ENCODE data around the gene MTHFD1L. TPM values are rescaled to one million over a fixed set of nuclear protein-coding genes. Genes with fewer than 3 reads are reported as not detected.
"Not testable (repeated sequence)": the region's sequence is repeated elsewhere in the genome, so short reads cannot be mapped to it uniquely, and the experiment has no call there.

The MTHFD1L gene
- total RNA-seq, 3 donors from 2014 or later = 170 to 193 (median 190) TPM

DNA sequence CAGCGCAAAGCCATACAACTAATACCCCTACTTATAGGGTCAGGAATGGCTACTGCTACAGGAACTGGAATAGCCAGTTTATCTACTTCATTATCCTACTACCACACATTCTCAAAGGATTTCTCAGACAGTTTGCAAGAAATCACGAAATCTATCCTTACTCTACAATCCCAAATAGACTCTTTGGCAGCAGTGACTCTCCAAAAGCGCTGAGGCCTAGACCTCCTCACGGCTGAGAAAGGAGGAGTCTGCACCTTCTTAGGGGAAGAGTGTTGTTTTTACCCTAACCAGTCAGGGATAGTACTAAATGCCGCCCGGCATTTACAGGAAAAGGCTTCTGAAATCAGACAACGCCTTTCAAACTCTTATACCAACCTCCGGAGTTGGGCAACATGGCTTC lies 10.3 kb upstream of the MTHFD1L start:
- H3K36me3 Mint-ChIP-seq (ENCODE audit: insufficient read depth); DNase-seq; ATAC-seq; H3K27me3 Mint-ChIP-seq (ENCODE audit: low read depth); H3K4me1 Mint-ChIP-seq (ENCODE audit: low read depth); H3K9me3 Mint-ChIP-seq; H3K4me3 Mint-ChIP-seq: not testable (repeated sequence)

GRCh38 chr6:150857062-150857944 lies 8.2 kb upstream of the MTHFD1L start:
- H3K36me3 Mint-ChIP-seq (ENCODE audit: insufficient read depth) = no peaks in the 10 kb centered on the region
- H3K4me3 Mint-ChIP-seq = no peak overlapping the region
- no peaks in the 10 kb centered on the region for H3K9me3 Mint-ChIP-seq
- H3K27me3 Mint-ChIP-seq (ENCODE audit: low read depth) = peaks cover 8% of the 10 kb centered on the region
- H3K4me1 Mint-ChIP-seq (ENCODE audit: low read depth) = no peaks in the 10 kb centered on the region
- DNase-seq (no peak), ATAC-seq (no peak)

DNA sequence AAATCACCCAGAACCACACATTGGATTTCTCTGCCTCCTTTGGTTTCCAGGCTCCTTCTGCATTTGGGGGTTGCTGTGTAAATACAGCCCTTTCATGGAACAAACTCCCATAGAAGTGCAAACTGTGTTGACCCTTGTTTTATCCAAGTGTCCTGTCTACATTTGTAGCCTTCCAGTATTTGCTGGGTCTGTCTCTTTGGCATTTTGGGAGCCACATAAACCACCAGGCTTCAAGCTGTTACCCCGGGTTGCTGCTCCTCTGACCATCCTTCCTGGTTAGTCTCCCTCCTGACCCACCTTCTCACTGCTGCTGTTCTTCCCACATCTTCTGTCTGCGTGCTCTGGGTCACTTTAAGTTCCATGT lies 7.6 kb upstream of the MTHFD1L start:
- H3K27me3 Mint-ChIP-seq (ENCODE audit: low read depth) = peaks cover 14% of the 10 kb centered on the region
- no peak overlapping the region for H3K4me3 Mint-ChIP-seq
- H3K36me3 Mint-ChIP-seq (ENCODE audit: insufficient read depth) = no peaks in the 10 kb centered on the region
- ATAC-seq (no peak), DNase-seq (no peak)
- H3K4me1 Mint-ChIP-seq (ENCODE audit: low read depth) = no peaks in the 10 kb centered on the region
- H3K9me3 Mint-ChIP-seq = no peaks in the 10 kb centered on the region

DNA sequence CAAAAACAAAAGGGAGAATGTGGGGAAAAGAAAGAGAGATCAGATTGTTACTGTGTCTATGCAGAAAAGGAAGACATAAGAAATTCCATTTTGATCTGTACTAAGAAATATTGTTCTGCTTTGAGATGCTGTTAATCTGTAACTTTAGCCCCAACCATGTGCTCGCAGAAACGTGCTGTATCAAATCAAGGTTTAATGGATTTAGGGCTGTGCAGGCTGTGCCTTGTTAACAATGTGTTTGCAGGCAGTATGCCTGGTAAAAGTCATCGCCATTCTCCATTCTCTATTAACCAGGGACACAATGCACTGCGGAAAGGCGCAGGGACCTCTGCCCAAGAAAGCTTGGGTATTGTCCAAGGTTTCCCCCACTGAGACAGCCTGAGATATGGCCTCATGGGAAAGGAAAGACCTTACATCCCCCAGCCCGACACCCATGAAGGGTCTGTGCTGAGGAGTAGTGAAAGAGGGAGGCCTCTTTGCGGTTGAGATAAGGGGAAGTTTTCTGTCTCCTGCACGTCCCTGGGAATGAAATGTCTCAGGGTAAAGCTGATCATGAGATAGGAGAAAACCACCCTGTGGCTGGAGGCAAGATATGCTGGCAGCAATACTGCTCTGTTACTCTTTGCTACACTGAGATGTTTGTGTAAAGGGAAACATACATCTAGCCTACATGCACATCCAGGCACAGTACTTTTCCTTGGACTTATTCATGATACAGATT lies 3.9 kb upstream of the MTHFD1L start:
- H3K4me1 Mint-ChIP-seq (ENCODE audit: low read depth); H3K4me3 Mint-ChIP-seq; H3K36me3 Mint-ChIP-seq (ENCODE audit: insufficient read depth); ATAC-seq; H3K9me3 Mint-ChIP-seq; DNase-seq: not testable (repeated sequence)
- peaks cover 18% of the 10 kb centered on the region for H3K27me3 Mint-ChIP-seq (ENCODE audit: low read depth)

GRCh38 chr6:150863213-150863928 lies 2.1 kb upstream of the MTHFD1L start:
- Mint-ChIP-seq H3K4me1 (ENCODE audit: low read depth) (peaks cover 10% of the 10 kb centered on the region), H3K27me3 (ENCODE audit: low read depth) (peaks cover 18% of the 10 kb centered on the region), H3K9me3 (no peaks in the 10 kb centered on the region), H3K36me3 (ENCODE audit: insufficient read depth) (peaks cover 7% of the 10 kb centered on the region), H3K4me3 (no peak overlapping the region)
- ATAC-seq (no peak), DNase-seq (no peak)

DNA sequence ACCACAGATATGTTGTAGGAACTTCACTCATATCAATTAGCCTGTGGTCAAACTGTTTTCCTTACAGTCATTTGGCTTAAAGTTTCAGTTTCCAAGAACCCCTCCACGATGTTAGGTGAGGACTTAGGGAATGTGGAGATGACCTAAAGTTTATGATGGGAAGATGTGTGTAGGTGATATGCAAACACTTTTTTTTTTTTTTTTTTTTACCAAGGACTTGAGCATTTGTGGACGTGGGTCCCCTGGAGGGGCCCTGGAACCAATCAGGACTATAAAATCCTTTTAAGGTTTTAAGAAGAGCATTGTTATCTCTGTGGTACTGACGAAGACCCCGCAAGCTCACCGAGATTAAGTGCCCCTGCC lies 478 bp upstream of the MTHFD1L start:
- no peak for ATAC-seq
- Mint-ChIP-seq H3K4me3 (peak overlapping the region; percentile 82), H3K36me3 (ENCODE audit: insufficient read depth) (peaks cover 7% of the 10 kb centered on the region), H3K4me1 (ENCODE audit: low read depth) (peaks cover 10% of the 10 kb centered on the region), H3K9me3 (no peaks in the 10 kb centered on the region), H3K27me3 (ENCODE audit: low read depth) (peaks cover 14% of the 10 kb centered on the region)
- no peak for DNase-seq

DNA sequence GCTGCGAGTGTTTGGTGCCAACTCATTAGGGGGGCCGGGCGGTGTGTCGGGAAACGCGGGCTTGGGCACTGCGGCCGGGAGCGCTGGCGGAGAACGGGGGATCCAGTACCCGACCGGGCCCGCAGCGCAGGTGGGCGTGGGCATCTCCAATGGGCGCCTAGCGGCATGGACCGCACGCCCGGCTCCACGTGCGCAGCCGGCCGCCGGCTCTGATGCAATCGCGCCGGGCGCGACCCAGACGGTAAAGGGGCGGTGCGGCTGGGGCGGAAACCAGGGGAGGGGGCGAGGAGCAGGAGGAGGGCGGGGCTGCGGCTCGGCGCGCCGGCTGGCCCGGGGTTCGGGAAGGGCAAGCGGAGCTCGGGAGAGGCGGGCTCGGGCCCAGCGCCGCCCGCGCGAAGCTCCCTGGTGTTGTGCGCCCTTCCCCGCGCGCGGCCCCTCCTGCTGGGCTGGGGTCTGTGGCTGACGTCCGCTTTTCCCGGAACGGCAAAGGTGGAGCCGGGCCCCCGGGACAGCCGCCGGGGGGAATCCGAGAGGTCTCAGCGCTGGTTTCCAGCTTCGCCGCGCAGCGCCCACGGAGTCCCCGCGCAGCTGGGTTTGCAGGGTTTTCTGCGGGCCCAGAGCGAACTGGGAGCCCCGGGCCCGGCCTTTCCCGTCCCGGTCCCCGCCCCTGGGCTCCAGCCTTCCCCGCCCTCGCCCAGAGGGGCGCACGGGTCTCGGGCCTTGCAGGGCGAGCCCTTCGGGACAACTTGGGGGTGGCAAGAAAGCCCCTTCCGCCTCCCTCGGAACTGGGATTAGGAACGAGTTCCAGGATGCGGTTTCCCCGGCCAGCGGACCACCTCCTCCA lies 867 bp downstream of the MTHFD1L start:
- Mint-ChIP-seq H3K36me3 (ENCODE audit: insufficient read depth) (peaks cover 7% of the 10 kb centered on the region), H3K4me1 (ENCODE audit: low read depth) (peaks cover 10% of the 10 kb centered on the region), H3K9me3 (no peaks in the 10 kb centered on the region), H3K4me3 (peak overlapping the region; percentile 96), H3K27me3 (ENCODE audit: low read depth) (peaks cover 12% of the 10 kb centered on the region)
- peak; percentile 81 to 83 for ATAC-seq
- peak; percentile 85 for DNase-seq

GRCh38 chr6:150866991-150867501 lies 1.5 kb downstream of the MTHFD1L start:
- Mint-ChIP-seq H3K36me3 (ENCODE audit: insufficient read depth) (peaks cover 7% of the 10 kb centered on the region), H3K4me1 (ENCODE audit: low read depth) (peaks cover 10% of the 10 kb centered on the region), H3K27me3 (ENCODE audit: low read depth) (peaks cover 10% of the 10 kb centered on the region), H3K9me3 (no peaks in the 10 kb centered on the region), H3K4me3 (peak overlapping the region; percentile 96)
- DNase-seq (no peak), ATAC-seq (no peak)

DNA sequence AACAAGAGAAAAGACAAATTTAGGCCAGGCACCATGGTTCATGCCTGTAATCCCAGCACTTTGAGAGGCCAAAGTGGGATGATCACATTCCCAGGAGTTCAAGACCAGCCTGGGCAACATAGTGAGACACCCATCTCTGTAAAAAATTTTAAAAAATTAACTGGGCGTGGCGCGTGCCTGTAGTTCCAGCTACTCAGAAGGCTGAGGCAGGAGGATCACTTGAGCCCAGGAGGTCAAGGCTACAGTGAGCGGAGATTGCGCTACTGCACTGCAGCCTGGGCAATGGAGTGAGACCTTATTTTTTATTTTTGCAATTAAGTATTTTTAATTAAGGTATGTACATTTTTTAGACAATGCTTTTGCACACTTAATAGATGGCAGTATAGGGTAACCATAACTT lies 3.3 kb downstream of the MTHFD1L start:
- ATAC-seq (no peak), DNase-seq (no peak)
- H3K9me3 Mint-ChIP-seq = no peaks in the 10 kb centered on the region
- H3K4me3 Mint-ChIP-seq = no peak overlapping the region
- no peaks in the 10 kb centered on the region for H3K27me3 Mint-ChIP-seq (ENCODE audit: low read depth)
- peaks cover 10% of the 10 kb centered on the region for H3K4me1 Mint-ChIP-seq (ENCODE audit: low read depth)
- peaks cover 12% of the 10 kb centered on the region for H3K36me3 Mint-ChIP-seq (ENCODE audit: insufficient read depth)

DNA sequence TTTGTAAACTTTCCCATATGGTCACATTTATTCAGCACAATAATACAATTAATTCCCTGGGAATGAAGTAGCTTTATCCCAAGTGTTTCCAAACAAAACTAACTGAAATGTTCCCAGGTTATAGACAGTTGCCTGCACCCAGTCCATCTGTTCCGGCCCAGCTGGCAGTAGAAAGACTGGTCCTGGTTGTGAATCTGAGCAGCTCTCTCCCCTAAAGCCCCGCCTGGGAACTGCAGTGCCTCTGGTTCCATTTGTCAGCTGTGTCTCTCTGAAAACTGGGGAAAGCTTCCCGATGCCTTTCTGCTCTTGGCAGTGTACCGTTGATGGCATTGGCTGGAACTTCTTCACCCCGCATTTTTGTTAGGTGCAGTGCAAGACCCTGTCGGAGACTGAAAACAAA lies 8.7 kb downstream of the MTHFD1L start:
- ATAC-seq (no peak), DNase-seq (no peak)
- Mint-ChIP-seq H3K9me3 (no peaks in the 10 kb centered on the region), H3K27me3 (ENCODE audit: low read depth) (no peaks in the 10 kb centered on the region), H3K4me1 (ENCODE audit: low read depth) (no peaks in the 10 kb centered on the region), H3K36me3 (ENCODE audit: insufficient read depth) (peaks cover 23% of the 10 kb centered on the region), H3K4me3 (no peak overlapping the region)

DNA sequence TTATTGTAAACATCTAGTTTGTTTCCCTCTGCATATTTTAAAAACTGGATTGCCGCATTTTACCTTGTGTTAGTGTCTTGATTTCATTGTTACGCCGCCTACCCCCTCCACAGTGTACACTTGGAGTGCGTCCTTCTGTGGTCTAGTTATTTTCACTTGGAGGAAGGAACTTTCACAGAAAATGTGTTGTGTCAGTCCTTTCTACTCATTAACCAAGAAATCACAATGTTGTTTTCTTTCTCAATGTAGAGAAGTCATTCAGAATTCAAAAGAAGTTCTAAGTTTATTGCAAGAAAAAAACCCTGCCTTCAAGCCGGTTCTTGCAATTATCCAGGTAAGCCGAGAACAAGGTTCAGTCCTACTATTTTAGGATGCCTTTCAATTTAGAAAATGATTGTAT lies 10.3 kb downstream of the MTHFD1L start:
- no peak for DNase-seq
- no peaks in the 10 kb centered on the region for H3K9me3 Mint-ChIP-seq
- no peak overlapping the region for H3K4me3 Mint-ChIP-seq
- ATAC-seq = no peak
- no peaks in the 10 kb centered on the region for H3K4me1 Mint-ChIP-seq (ENCODE audit: low read depth)
- peaks cover 35% of the 10 kb centered on the region for H3K36me3 Mint-ChIP-seq (ENCODE audit: insufficient read depth)
- H3K27me3 Mint-ChIP-seq (ENCODE audit: low read depth) = no peaks in the 10 kb centered on the region

- DNase-seq = no peak
- ATAC-seq = no peak
- H3K27me3 Mint-ChIP-seq (ENCODE audit: low read depth) = no peaks in the 10 kb centered on the region
- no peaks in the 10 kb centered on the region for H3K9me3 Mint-ChIP-seq
- peaks cover 38% of the 10 kb centered on the region for H3K36me3 Mint-ChIP-seq (ENCODE audit: insufficient read depth)
- H3K4me1 Mint-ChIP-seq (ENCODE audit: low read depth) = no peaks in the 10 kb centered on the region
- H3K4me3 Mint-ChIP-seq = no peak overlapping the region
Measured at GRCh38 chr6:150876598-150876997, 11.1 kb downstream of the MTHFD1L start.

- no peaks in the 10 kb centered on the region for H3K27me3 Mint-ChIP-seq (ENCODE audit: low read depth)
- ATAC-seq (no peak), DNase-seq (no peak)
- H3K4me3 Mint-ChIP-seq = no peak overlapping the region
- H3K4me1 Mint-ChIP-seq (ENCODE audit: low read depth) = no peaks in the 10 kb centered on the region
- H3K9me3 Mint-ChIP-seq = no peaks in the 10 kb centered on the region
- H3K36me3 Mint-ChIP-seq (ENCODE audit: insufficient read depth) = peaks cover 36% of the 10 kb centered on the region
Measured at GRCh38 chr6:150877928-150878327, 12.4 kb downstream of the MTHFD1L start.
